SK-N-SH treated with all-trans-retinoic acid at 6 μM for 48 hours (cell line): ENCODE measurements around the gene AGBL2.

Experiments
- ATAC-seq: fragments of 200-7000 bp; cut with Tn5 transposase; 3 replicates; pipeline ENCODE4 v1.9.1; 2020; ENCODE audit warnings: mild to moderate bottlenecking, moderate library complexity
- ARNTL ChIP-seq: fragments of 450-650 bp; formaldehyde crosslinking; IDR thresholded peaks from 2 replicates; pipeline ENCODE4 v1.5.0; 2020; ENCODE audit warnings: low read depth, mild to moderate bottlenecking, moderate library complexity, borderline replicate concordance
- BACH2 ChIP-seq: fragments of 250-450 bp; sonication (Bioruptor Pico); IDR thresholded peaks from 2 replicates; pipeline ENCODE4 v1.9.0; 2021; ENCODE audit warnings: mild to moderate bottlenecking, borderline replicate concordance
- CSDC2 ChIP-seq: fragments of 250-450 bp; sonication (Bioruptor Pico); IDR thresholded peaks from 2 replicates; pipeline ENCODE4 v1.5.0; 2020; ENCODE audit warnings: mild to moderate bottlenecking, moderate library complexity
- ESRRG ChIP-seq: fragments of 250-450 bp; sonication (Bioruptor Pico); IDR thresholded peaks from 2 replicates; pipeline ENCODE4 v1.6.1; 2021; ENCODE audit warnings: mild to moderate bottlenecking
- GLIS3 ChIP-seq: fragments of 250-450 bp; sonication (Bioruptor Pico); IDR thresholded peaks from 2 replicates; pipeline ENCODE4 v1.5.0; 2020; ENCODE audit warnings: mild to moderate bottlenecking, moderate library complexity
- ISL1 ChIP-seq: fragments of 250-450 bp; sonication (Bioruptor Pico); IDR thresholded peaks from 2 replicates; pipeline ENCODE4 v2.1.2; 2022; ENCODE audit warnings: mild to moderate bottlenecking, moderate library complexity
- OSR1 ChIP-seq: fragments of 250-450 bp; sonication (Bioruptor Pico); IDR thresholded peaks from 2 replicates; pipeline ENCODE4 v1.8.0; 2022; ENCODE audit warnings: moderate library complexity, mild to moderate bottlenecking, inconsistent platforms
- PPARA ChIP-seq: fragments of 250-450 bp; sonication (Bioruptor Pico); IDR thresholded peaks from 2 replicates; pipeline ENCODE4 v1.5.0; 2020; ENCODE audit warnings: mild to moderate bottlenecking, borderline replicate concordance
- RARB ChIP-seq: fragments of 250-450 bp; sonication (Bioruptor Pico); IDR thresholded peaks from 2 replicates; pipeline ENCODE4 v1.8.0; 2021; ENCODE audit warnings: mild to moderate bottlenecking, moderate library complexity
- SNAI2 ChIP-seq: fragments of 250-450 bp; sonication (Bioruptor Pico); IDR thresholded peaks from 2 replicates; pipeline ENCODE4 v1.5.0; 2020; ENCODE audit warnings: mild to moderate bottlenecking, moderate library complexity
- TCF4 ChIP-seq: fragments of 250-450 bp; sonication (Bioruptor Pico); IDR thresholded peaks from 2 replicates; pipeline ENCODE4 v1.8.0; 2021; ENCODE audit warnings: mild to moderate bottlenecking, moderate library complexity, borderline replicate concordance
- TOX ChIP-seq: fragments of 250-450 bp; sonication (Bioruptor Pico); IDR thresholded peaks from 2 replicates; pipeline ENCODE4 v1.8.0; 2021; ENCODE audit warnings: mild to moderate bottlenecking, moderate library complexity, borderline replicate concordance
- ZFP3 ChIP-seq: fragments of 250-450 bp; sonication (Bioruptor Pico); IDR thresholded peaks from 2 replicates; pipeline ENCODE4 v1.5.0; 2020; ENCODE audit warnings: mild to moderate bottlenecking, moderate library complexity
- ZFP30 ChIP-seq: fragments of 450-650 bp; formaldehyde crosslinking; IDR thresholded peaks from 2 replicates; pipeline ENCODE4 v1.5.0; 2022; ENCODE audit warnings: mild to moderate bottlenecking, moderate library complexity
- ZNF565 ChIP-seq: fragments of 450-650 bp; formaldehyde crosslinking; conservative IDR thresholded peaks from 2 replicates; pipeline ENCODE4 v1.5.0; 2020; ENCODE audit warnings: low read depth, mild to moderate bottlenecking, moderate library complexity
- ZNF70 ChIP-seq: fragments of 450-650 bp; formaldehyde crosslinking; IDR thresholded peaks from 2 replicates; pipeline ENCODE4 v1.5.0; 2020; ENCODE audit warnings: mild to moderate bottlenecking, moderate library complexity
- ZNF8 ChIP-seq: fragments of 450-650 bp; formaldehyde crosslinking; IDR thresholded peaks from 2 replicates; pipeline ENCODE4 v1.5.0; 2020; ENCODE audit warnings: mild to moderate bottlenecking, moderate library complexity
- TF ChIP-seq, protein P1 (sequence below): fragments of 250-450 bp; sonication (Bioruptor Pico); IDR thresholded peaks from 2 replicates; pipeline ENCODE4 v1.5.1; 2021; ENCODE audit warnings: mild to moderate bottlenecking, moderate library complexity
- TF ChIP-seq, protein P2 (sequence below): fragments of 250-450 bp; sonication (Bioruptor Pico); IDR thresholded peaks from 2 replicates; pipeline ENCODE4 v1.8.0; 2020; ENCODE audit warnings: mild to moderate bottlenecking, moderate library complexity, borderline replicate concordance
- TF ChIP-seq, protein P3 (sequence below): fragments of 250-450 bp; sonication (Bioruptor Pico); IDR thresholded peaks from 2 replicates; pipeline ENCODE4 v1.5.0; 2020; ENCODE audit warnings: mild to moderate bottlenecking, moderate library complexity
- TF ChIP-seq, protein P4 (sequence below): fragments of 250-450 bp; sonication (Bioruptor Pico); IDR thresholded peaks from 2 replicates; pipeline ENCODE4 v1.5.1; 2020; ENCODE audit warnings: low read depth, mild to moderate bottlenecking, moderate library complexity
- TF ChIP-seq, protein P5 (sequence below): fragments of 250-450 bp; sonication (Bioruptor Pico); IDR thresholded peaks from 2 replicates; pipeline ENCODE4 v1.8.0; 2021; ENCODE audit warnings: low read depth, mild to moderate bottlenecking, moderate library complexity, borderline replicate concordance

The AGBL2 gene

DNA sequence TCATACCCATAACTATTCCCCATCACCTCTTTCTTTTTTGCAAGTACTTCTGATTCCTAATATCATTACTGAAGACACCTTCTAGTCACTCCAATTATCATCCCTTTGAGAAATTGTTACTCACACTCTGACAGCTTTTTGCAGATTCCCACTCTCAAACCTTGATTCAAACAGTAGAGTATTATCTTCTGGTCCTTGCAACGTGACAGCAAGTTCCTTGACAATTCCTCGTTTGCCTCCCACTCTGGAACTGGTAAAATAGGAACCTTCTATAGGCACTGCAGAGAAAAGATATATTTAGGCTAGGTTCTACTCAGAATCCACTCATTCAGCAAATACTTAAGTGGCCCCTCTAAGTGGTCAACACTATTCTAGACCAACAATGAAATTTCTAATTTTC is 23.2 kb downstream of the AGBL2 start:
- TF ChIP-seq CSDC2 (CRISPR knock-in tag): no peak
- ATAC-seq: no peak

DNA sequence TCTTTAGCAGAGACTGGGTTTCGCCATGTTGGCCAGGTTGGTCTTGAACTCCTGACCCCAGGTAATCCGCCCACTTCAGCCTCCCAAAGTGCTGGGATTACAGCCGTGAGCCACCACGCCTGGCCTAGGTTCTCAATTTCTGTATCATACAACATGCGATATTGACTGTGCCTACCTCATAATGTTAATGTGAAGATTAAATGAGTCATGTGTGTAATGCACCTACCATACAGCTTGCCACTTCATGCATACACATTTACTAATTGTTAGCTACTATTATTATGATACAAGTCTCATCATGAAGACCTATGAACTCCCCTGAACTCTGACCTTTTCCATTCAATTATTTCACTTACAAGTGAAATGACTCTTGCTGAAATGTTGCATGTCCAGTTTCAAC is 25.7 kb downstream of the AGBL2 start:
- TF ChIP-seq, protein P1, sequence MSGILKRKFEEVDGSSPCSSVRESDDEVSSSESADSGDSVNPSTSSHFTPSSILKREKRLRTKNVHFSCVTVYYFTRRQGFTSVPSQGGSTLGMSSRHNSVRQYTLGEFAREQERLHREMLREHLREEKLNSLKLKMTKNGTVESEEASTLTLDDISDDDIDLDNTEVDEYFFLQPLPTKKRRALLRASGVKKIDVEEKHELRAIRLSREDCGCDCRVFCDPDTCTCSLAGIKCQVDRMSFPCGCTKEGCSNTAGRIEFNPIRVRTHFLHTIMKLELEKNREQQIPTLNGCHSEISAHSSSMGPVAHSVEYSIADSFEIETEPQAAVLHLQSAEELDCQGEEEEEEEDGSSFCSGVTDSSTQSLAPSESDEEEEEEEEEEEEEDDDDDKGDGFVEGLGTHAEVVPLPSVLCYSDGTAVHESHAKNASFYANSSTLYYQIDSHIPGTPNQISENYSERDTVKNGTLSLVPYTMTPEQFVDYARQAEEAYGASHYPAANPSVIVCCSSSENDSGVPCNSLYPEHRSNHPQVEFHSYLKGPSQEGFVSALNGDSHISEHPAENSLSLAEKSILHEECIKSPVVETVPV (CRISPR knock-in tag): no peak
- ATAC-seq: no peak

DNA sequence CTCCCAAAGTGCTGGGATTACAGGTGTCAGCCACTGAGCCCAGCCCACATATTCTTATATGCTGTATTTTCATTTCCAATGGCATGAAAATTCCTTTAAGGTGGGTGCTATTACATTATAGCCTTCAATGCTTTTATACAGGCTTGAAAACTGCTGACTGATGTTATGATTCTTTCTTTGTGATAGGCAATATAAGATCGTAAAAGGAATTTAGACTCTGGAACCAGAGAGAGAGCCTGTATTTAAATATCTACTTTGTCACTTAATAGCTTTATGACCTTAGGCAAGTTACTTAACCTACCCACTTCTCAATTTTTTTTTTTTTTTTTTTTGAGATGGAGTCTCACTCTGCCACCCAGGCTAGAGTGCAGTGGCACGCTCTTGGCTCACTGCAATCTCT is 26.2 kb downstream of the AGBL2 start:
- TF ChIP-seq ZFP3 (CRISPR knock-in tag): no peak
- TF ChIP-seq, protein P2, sequence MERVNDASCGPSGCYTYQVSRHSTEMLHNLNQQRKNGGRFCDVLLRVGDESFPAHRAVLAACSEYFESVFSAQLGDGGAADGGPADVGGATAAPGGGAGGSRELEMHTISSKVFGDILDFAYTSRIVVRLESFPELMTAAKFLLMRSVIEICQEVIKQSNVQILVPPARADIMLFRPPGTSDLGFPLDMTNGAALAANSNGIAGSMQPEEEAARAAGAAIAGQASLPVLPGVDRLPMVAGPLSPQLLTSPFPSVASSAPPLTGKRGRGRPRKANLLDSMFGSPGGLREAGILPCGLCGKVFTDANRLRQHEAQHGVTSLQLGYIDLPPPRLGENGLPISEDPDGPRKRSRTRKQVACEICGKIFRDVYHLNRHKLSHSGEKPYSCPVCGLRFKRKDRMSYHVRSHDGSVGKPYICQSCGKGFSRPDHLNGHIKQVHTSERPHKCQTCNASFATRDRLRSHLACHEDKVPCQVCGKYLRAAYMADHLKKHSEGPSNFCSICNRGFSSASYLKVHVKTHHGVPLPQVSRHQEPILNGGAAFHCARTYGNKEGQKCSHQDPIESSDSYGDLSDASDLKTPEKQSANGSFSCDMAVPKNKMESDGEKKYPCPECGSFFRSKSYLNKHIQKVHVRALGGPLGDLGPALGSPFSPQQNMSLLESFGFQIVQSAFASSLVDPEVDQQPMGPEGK (CRISPR knock-in tag): no peak
- no peak for TF ChIP-seq ESRRG
- no peak for TF ChIP-seq ZNF8 (CRISPR knock-in tag)
- no peak for TF ChIP-seq ISL1 (CRISPR knock-in tag)
- TF ChIP-seq CSDC2 (CRISPR knock-in tag): no peak
- TF ChIP-seq TCF4: no peak
- no peak for TF ChIP-seq GLIS3 (CRISPR knock-in tag)
- TF ChIP-seq SNAI2 (CRISPR knock-in tag): no peak
- no peak for TF ChIP-seq ZFP30 (CRISPR knock-in tag)
- no peak for TF ChIP-seq PPARA (CRISPR knock-in tag)
- no peak for TF ChIP-seq OSR1 (CRISPR knock-in tag)
- TF ChIP-seq BACH2 (CRISPR knock-in tag): no peak
- TF ChIP-seq ZNF565 (CRISPR knock-in tag): no peak
- TF ChIP-seq, protein P3, sequence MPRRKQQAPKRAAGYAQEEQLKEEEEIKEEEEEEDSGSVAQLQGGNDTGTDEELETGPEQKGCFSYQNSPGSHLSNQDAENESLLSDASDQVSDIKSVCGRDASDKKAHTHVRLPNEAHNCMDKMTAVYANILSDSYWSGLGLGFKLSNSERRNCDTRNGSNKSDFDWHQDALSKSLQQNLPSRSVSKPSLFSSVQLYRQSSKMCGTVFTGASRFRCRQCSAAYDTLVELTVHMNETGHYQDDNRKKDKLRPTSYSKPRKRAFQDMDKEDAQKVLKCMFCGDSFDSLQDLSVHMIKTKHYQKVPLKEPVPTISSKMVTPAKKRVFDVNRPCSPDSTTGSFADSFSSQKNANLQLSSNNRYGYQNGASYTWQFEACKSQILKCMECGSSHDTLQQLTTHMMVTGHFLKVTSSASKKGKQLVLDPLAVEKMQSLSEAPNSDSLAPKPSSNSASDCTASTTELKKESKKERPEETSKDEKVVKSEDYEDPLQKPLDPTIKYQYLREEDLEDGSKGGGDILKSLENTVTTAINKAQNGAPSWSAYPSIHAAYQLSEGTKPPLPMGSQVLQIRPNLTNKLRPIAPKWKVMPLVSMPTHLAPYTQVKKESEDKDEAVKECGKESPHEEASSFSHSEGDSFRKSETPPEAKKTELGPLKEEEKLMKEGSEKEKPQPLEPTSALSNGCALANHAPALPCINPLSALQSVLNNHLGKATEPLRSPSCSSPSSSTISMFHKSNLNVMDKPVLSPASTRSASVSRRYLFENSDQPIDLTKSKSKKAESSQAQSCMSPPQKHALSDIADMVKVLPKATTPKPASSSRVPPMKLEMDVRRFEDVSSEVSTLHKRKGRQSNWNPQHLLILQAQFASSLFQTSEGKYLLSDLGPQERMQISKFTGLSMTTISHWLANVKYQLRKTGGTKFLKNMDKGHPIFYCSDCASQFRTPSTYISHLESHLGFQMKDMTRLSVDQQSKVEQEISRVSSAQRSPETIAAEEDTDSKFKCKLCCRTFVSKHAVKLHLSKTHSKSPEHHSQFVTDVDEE (CRISPR knock-in tag): no peak
- ATAC-seq: no peak

DNA sequence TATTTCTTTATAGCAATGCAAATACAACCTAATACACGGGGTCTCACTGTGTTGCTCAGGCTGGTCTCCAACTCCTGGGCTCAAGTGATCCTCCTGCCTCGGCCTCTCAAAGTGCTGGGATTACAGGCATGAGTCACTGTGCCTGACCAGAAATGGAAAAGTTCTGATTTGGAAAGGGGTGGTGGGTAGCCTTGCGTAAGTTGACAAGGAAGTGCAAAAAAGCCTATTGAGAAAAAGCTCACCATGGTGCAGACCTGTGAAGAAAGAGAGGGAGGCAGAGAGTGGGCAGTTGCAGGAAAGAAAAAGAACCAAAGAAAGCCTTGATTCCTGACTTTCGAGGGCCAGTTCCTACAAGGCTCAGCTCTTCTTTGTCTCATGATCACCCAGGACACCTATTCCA is 27.1 kb downstream of the AGBL2 start:
- ATAC-seq: no peak
- TF ChIP-seq, protein P4, sequence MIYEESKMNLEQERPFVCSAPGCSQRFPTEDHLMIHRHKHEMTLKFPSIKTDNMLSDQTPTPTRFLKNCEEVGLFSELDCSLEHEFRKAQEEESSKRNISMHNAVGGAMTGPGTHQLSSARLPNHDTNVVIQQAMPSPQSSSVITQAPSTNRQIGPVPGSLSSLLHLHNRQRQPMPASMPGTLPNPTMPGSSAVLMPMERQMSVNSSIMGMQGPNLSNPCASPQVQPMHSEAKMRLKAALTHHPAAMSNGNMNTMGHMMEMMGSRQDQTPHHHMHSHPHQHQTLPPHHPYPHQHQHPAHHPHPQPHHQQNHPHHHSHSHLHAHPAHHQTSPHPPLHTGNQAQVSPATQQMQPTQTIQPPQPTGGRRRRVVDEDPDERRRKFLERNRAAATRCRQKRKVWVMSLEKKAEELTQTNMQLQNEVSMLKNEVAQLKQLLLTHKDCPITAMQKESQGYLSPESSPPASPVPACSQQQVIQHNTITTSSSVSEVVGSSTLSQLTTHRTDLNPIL (CRISPR knock-in tag): no peak
- TF ChIP-seq ZNF70 (CRISPR knock-in tag): no peak
- TF ChIP-seq ESRRG: no peak
- TF ChIP-seq, protein P1 (CRISPR knock-in tag): no peak
- TF ChIP-seq, protein P5, sequence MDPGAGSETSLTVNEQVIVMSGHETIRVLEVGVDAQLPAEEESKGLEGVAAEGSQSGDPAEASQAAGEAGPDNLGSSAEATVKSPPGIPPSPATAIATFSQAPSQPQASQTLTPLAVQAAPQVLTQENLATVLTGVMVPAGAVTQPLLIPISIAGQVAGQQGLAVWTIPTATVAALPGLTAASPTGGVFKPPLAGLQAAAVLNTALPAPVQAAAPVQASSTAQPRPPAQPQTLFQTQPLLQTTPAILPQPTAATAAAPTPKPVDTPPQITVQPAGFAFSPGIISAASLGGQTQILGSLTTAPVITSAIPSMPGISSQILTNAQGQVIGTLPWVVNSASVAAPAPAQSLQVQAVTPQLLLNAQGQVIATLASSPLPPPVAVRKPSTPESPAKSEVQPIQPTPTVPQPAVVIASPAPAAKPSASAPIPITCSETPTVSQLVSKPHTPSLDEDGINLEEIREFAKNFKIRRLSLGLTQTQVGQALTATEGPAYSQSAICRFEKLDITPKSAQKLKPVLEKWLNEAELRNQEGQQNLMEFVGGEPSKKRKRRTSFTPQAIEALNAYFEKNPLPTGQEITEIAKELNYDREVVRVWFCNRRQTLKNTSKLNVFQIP (CRISPR knock-in tag): no peak
- TF ChIP-seq ZNF565 (CRISPR knock-in tag): no peak
- TF ChIP-seq RARB (CRISPR knock-in tag): no peak
- TF ChIP-seq, protein P2 (CRISPR knock-in tag): no peak
- no peak for TF ChIP-seq PPARA (CRISPR knock-in tag)
- no peak for TF ChIP-seq ZFP30 (CRISPR knock-in tag)
- TF ChIP-seq OSR1 (CRISPR knock-in tag): no peak
- no peak for TF ChIP-seq GLIS3 (CRISPR knock-in tag)
- no peak for TF ChIP-seq TOX (CRISPR knock-in tag)
- TF ChIP-seq ZFP3 (CRISPR knock-in tag): no peak
- TF ChIP-seq ZNF8 (CRISPR knock-in tag): no peak
- no peak for TF ChIP-seq ARNTL (CRISPR knock-in tag)
- TF ChIP-seq BACH2 (CRISPR knock-in tag): no peak
- TF ChIP-seq TCF4: no peak
